ENCODE data around the gene CDK19.

CDK19 gene

DNA sequence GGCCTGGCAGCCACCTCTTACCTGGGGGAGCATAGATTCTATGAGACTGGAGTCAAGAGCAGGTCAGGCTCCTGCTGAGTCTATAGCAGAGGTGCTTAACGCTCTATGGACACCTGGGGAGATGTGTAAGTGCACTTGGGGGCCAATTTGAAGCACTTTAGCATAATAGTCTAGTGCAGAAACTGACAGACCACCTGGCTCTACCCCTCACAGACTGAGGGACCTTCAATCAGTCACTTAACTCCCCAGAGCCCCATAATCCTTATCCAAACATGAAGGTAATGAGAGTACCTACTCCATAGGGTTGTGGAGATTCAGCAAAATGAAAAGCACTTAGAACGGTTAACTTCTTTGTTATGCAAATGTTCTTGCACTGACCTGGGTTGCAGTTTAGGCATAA lies 251.6 kb downstream of the CDK19 start (continued):
- TF ChIP-seq CREB5 (CRISPR knock-in tag; IDR thresholded peaks at IDR 0.05; ENCODE audit: low read depth), result no peak

- no peak for ATAC-seq
- TF ChIP-seq ZNF8 (CRISPR knock-in tag; IDR thresholded peaks at IDR 0.05) (no peak), RARB (CRISPR knock-in tag; IDR thresholded peaks at IDR 0.05) (no peak), ESRRG (CRISPR knock-in tag; IDR thresholded peaks at IDR 0.05) (no peak), CSDC2 (CRISPR knock-in tag; IDR thresholded peaks at IDR 0.05) (no peak), PATZ1 (CRISPR knock-in tag; IDR thresholded peaks at IDR 0.05; ENCODE audit: borderline replicate concordance) (no peak), TOX (CRISPR knock-in tag; IDR thresholded peaks at IDR 0.05; ENCODE audit: borderline replicate concordance) (no peak), SNAI2 (CRISPR knock-in tag; IDR thresholded peaks at IDR 0.05) (no peak), PPARA (CRISPR knock-in tag; IDR thresholded peaks at IDR 0.05; ENCODE audit: borderline replicate concordance) (no peak), ISL1 (CRISPR knock-in tag; IDR thresholded peaks at IDR 0.05) (no peak), CREB5 (CRISPR knock-in tag; IDR thresholded peaks at IDR 0.05; ENCODE audit: low read depth) (no peak), BACH2 (CRISPR knock-in tag; IDR thresholded peaks at IDR 0.05; ENCODE audit: borderline replicate concordance) (no peak), ARNTL (CRISPR knock-in tag; IDR thresholded peaks at IDR 0.05; ENCODE audit: borderline replicate concordance, low read depth) (no peak), ZFP30 (CRISPR knock-in tag; IDR thresholded peaks at IDR 0.05) (no peak), GLIS3 (CRISPR knock-in tag; IDR thresholded peaks at IDR 0.05) (no peak), ZC3H10 (CRISPR knock-in tag; IDR thresholded peaks at IDR 0.05) (no peak), ZNF565 (CRISPR knock-in tag; conservative IDR thresholded peaks at IDR 0.05; ENCODE audit: low read depth) (no peak), ZNF70 (CRISPR knock-in tag; IDR thresholded peaks at IDR 0.05) (no peak)
- TF ChIP-seq, protein P1, sequence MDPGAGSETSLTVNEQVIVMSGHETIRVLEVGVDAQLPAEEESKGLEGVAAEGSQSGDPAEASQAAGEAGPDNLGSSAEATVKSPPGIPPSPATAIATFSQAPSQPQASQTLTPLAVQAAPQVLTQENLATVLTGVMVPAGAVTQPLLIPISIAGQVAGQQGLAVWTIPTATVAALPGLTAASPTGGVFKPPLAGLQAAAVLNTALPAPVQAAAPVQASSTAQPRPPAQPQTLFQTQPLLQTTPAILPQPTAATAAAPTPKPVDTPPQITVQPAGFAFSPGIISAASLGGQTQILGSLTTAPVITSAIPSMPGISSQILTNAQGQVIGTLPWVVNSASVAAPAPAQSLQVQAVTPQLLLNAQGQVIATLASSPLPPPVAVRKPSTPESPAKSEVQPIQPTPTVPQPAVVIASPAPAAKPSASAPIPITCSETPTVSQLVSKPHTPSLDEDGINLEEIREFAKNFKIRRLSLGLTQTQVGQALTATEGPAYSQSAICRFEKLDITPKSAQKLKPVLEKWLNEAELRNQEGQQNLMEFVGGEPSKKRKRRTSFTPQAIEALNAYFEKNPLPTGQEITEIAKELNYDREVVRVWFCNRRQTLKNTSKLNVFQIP (CRISPR knock-in tag; IDR thresholded peaks at IDR 0.05; ENCODE audit: borderline replicate concordance, low read depth), result no peak
Measured at GRCh38 chr6:110562316-110562915, 252.9 kb downstream of the CDK19 start.

GRCh38 chr6:110561696-110562095 lies 253.6 kb downstream of the CDK19 start:
- ATAC-seq, result no peak
- TF ChIP-seq OSR1 (CRISPR knock-in tag; IDR thresholded peaks at IDR 0.05) (no peak), TOX (CRISPR knock-in tag; IDR thresholded peaks at IDR 0.05; ENCODE audit: borderline replicate concordance) (no peak), TCF4 (CRISPR knock-in tag; IDR thresholded peaks at IDR 0.05; ENCODE audit: borderline replicate concordance) (no peak), CSDC2 (CRISPR knock-in tag; IDR thresholded peaks at IDR 0.05) (no peak)

- TF ChIP-seq OSR1 (CRISPR knock-in tag; IDR thresholded peaks at IDR 0.05) (no peak), ESRRG (CRISPR knock-in tag; IDR thresholded peaks at IDR 0.05) (no peak), CSDC2 (CRISPR knock-in tag; IDR thresholded peaks at IDR 0.05) (no peak), PATZ1 (CRISPR knock-in tag; IDR thresholded peaks at IDR 0.05; ENCODE audit: borderline replicate concordance) (no peak), GLIS3 (CRISPR knock-in tag; IDR thresholded peaks at IDR 0.05) (no peak)
- ATAC-seq, result no peak
Measured at GRCh38 chr6:110561008-110561396, 254.3 kb downstream of the CDK19 start.
